Measurements from ENCODE around the gene CD2BP2.
"Not testable (repeated sequence)": the region's sequence is repeated elsewhere in the genome, so short reads cannot be mapped to it uniquely, and the experiment has no call there.

The CD2BP2 gene

GRCh38 chr16:30359871-30360170 is 4.7 kb upstream of the CD2BP2 start:
- no peak for DNase-seq (ENCODE audit: low read depth in 1 of 2, low spot score in 1 of 2)

- no peak for DNase-seq (ENCODE audit: low read depth in 1 of 2, low spot score in 1 of 2)
Observed at GRCh38 chr16:30358990-30359870, 4.1 kb upstream of the CD2BP2 start.

GRCh38 chr16:30358577-30358936 is 3.4 kb upstream of the CD2BP2 start:
- DNase-seq (ENCODE audit: low read depth in 1 of 2, low spot score in 1 of 2): no peak

DNA sequence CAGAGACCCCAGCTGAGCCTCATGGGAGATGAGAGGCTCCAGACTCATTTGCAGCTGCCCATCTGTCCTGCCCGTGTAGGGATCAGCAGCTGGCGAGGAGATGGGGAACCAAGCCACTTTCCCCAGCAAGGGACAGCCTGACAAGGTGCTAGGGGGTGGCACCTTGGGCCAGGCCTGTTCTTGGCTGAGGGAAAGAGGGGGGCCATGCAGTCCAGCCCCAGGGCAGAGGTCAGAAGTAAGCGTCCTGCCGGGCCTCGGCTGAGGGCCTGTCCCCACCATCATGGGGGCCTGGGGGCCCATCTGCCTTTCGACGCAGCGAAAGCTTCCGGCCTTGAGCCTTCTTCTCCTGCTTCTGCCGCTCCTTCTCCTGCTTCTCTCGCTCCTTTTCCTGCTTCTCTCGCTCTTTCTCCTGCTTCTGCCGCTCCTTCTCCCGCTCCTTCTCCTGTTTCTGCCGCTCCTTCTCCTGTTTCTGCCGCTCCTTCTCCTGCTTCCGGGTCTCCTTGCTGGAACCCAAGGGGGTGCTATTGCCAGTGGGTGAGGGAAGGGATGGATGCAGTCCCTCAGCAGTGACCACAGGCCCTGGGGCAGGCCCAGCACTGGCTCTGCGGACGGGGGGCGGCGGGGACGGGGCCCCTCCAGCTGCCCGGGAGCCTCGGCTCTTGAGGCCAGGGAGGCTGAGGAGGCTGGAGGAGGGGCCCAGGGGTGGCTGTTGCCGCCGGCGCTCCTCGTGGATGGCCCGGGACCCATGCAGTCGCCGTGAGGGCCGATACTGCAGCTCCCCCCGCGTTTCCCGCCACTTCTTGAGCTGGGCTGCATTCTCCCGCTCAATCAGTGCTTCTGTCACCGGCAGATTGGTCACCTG is 2.8 kb upstream of the CD2BP2 start:
- no peak for DNase-seq (ENCODE audit: low read depth in 1 of 2, low spot score in 1 of 2)

GRCh38 chr16:30357085-30357714 is 2.1 kb upstream of the CD2BP2 start:
- DNase-seq (ENCODE audit: low read depth in 1 of 2, low spot score in 1 of 2): no peak

GRCh38 chr16:30356401-30357084 is 1.4 kb upstream of the CD2BP2 start:
- DNase-seq (ENCODE audit: low read depth in 1 of 2, low spot score in 1 of 2): no peak

DNA sequence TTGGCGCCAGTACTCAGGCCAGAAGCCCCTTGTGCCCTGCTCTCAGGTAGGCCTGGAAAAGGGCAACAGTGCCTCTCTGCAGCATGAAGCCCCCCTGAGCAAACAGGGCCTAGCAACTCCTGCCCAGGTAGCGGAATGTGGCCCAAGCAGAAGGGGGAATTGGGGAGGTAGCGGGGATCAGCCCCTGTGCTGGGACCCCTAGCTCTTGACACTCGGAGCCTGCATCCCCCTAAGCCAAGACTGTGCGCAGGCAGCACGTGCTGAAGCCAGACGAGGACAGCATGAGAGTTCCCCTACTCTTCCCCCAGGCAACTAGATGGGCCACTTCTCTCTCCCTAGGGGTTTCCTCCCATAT is 823 bp upstream of the CD2BP2 start:
- no peak for DNase-seq (ENCODE audit: low read depth in 1 of 2, low spot score in 1 of 2)

GRCh38 chr16:30354423-30355143 is 525 bp downstream of the CD2BP2 start:
- DNase-seq (ENCODE audit: low read depth in 1 of 2, low spot score in 1 of 2): no peak

DNA sequence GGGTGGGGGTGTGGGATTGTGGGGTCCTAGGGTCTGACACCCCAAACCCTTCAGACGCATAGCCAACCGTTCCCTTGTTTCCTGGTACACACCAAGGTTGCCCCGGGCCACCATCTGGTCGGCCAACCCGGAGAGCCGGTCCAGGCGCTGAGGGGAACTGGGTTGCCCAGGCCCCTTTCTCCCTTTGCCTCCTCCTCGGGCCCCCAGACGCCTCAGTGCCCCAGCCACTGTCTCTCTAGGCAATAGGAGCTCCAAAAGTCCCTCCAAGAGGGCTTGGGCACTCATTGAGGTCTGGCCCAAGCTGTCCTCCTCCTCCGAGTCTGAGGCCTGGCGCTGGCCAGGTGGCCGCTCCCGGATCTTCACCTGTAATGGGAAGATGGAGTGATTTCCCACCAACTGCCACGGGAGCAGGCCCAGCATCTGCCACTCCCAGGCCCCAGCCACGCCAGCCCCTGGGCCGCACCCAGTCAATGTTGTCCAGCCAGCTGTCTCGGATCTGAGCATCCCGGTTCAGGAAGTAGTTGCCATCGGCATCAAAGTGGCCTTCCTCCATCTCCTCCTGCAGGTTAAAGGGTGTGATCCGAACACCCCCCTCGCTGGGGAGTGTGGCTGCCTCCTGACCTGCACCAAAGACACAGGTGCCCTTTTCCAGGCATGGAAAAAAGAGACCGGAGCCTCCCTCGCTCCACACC is 1.5 kb downstream of the CD2BP2 start:
- DNase-seq (ENCODE audit: low read depth in 1 of 2, low spot score in 1 of 2): no peak

GRCh38 chr16:30352488-30353401 is 2.4 kb downstream of the CD2BP2 start:
- DNase-seq (ENCODE audit: low read depth in 1 of 2, low spot score in 1 of 2): no peak

GRCh38 chr16:30351586-30352419 is 3.3 kb downstream of the CD2BP2 start:
- no peak for DNase-seq (ENCODE audit: low read depth in 1 of 2, low spot score in 1 of 2)

DNA sequence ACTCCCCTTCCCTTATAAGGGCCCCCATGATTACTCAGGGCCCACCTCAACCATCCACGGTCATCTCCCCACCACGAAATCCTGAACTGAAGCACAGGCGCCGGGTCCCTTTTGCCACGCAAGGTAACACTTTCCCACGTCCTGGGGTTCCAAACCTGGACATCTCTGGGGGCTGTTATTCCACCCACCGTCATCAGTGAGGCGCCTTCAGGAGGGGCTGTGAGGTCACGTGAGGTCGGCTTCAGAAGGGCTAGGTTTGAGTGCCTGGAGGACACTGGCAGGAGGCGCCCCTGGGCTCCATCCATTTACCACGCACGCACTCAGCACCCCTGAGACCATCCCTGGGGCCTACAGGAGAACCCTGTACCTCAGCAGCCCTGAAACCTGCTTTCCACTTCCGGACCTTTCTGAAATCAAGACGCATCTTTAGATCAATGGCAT is 4.1 kb downstream of the CD2BP2 start:
- DNase-seq (ENCODE audit: low read depth in 1 of 2, low spot score in 1 of 2): no peak

- DNase-seq (ENCODE audit: low read depth in 1 of 2, low spot score in 1 of 2): no peak
Observed at GRCh38 chr16:30350134-30350871, 4.8 kb downstream of the CD2BP2 start.

DNA sequence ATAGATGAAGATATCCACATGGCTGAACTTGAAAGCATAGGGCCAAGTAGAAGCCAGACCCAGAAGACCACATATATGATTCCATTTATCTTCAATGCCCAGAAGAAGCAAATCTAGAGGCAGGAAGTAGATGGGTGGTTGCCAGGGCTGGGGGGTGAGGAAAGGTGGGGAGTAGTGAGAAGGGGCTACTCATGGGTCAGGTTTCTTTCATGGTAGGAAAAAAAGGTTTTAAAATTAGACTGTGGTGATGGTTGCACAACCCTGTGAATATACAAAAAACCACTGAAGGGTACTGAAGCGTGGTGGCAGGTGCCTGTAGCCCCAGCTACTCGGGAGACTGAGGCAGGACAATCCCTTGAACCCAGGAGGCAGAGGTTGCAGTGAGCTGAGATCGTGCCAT is 5.4 kb downstream of the CD2BP2 start:
- DNase-seq (ENCODE audit: low read depth in 1 of 2, low spot score in 1 of 2): no peak

DNA sequence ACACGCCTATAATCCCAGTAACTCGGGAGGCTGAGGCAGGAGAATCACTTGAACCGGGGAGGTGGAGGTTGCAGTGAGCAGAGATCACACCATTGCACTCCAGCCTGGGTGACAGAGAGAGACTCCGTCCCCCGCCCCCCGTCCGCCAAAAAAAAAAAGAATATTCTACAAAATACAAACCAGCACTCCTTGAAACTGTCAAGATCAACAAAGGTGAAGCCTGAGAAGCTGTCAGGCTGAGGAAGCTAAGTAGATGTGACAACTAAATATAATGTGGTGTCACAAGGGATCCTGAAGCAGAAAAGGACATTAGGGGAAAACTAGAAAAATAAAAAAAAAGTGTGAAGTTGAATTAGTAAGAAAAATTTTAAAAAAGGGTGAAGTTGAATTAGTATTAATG is 6.2 kb downstream of the CD2BP2 start:
- no peak for DNase-seq (ENCODE audit: low read depth in 1 of 2, low spot score in 1 of 2)

DNA sequence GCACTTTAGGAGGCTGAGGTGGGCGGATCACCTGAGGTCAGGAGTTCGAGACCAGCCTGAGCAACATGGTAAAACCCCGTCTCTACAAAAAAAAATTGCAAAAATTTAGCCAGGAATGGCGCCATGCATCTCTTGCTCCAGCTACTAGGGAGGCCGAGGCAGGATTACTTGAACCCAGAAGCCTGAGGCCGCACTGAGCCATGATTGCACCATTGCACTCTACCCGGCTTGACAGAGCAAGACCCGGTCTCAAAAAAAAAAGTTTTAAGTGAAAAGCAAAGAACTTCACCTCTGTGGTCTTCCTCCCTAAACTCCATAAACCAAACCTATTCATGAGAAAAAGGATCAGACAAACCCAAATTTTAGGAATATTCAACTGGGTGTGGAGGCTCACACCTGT is 7.0 kb downstream of the CD2BP2 start:
- no peak for DNase-seq (ENCODE audit: low read depth in 1 of 2, low spot score in 1 of 2)

GRCh38 chr16:30346286-30346685 is 8.8 kb downstream of the CD2BP2 start:
- no peak for DNase-seq (ENCODE audit: low read depth in 1 of 2, low spot score in 1 of 2)

DNA sequence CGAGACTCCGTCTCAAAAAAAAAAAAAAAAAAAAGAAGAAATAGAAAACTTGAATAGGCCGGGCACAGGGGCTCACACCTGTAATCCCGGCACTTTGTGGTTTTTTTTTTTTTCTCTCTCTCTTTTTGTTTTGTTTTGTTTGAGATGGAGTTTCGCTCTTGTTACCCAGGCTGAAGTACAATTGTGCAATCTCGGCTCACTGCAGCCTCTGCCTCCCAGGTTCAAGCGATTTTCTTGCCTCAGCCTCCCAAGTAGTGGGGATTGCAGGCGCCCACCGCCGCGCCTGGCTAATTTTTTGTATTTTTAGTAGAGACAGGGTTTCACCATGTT is 11.7 kb downstream of the CD2BP2 start:
- not testable (repeated sequence) for DNase-seq (ENCODE audit: low read depth in 1 of 2, low spot score in 1 of 2)
